ENCODE measurements around the gene PCDHGA12. TPM values are rescaled to one million over a fixed set of nuclear protein-coding genes. Genes with fewer than 3 reads are reported as not detected.
"Not testable (repeated sequence)": the region's sequence is repeated elsewhere in the genome, so short reads cannot be mapped to it uniquely, and the experiment has no call there.

Gene PCDHGA12
- total RNA-seq, 2 donors from 2014 or later, result 0.69 to 1.4 TPM

DNA sequence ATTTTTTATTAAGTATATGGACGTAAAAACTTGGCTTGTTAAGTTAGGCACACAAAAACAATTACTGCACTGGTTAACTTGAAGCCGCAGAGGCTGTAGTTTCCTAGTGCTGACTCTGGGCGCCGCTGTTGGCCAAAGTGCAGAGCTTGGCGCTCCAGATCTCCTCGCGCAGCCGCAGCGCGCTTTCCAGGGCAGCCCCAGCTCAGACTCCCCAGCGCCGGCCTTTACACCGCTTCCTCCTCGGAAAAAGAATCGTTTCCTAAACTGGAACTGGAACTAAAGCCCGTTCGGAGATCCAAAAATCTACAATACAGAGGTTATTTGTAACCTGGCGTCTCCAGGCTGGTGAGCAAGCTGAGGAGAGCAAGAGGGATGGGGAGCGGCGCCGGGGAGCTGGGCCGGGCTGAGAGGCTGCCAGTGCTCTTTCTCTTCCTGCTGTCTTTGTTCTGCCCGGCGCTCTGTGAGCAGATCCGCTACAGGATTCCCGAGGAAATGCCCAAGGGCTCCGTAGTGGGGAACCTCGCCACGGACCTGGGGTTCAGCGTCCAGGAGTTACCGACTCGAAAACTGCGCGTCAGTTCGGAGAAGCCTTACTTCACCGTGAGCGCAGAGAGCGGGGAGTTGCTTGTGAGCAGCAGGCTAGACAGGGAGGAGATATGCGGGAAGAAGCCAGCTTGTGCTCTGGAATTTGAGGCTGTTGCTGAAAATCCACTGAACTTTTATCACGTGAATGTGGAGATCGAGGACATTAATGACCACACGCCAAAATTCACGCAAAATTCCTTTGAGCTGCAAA lies 32.4 kb upstream of the PCDHGA12 start, which contains the start of gene PCDHGB5:
Gene PCDHGB5 (plus strand): TSS at position 192 of the 796 bp plus-strand sequence. CDS start 181 bp downstream, at position 373.
- not testable (repeated sequence) for H3K27ac Mint-ChIP-seq; DNase-seq (ENCODE audit: low spot score); H3K9me3 Mint-ChIP-seq; H3K4me1 Mint-ChIP-seq (ENCODE audit: low read depth in 2 of 2)
- peak within 1 kb of the TSS; percentile 34 for H3K4me3 Mint-ChIP-seq
- peak; percentile 89 to 92 for ATAC-seq
- H3K36me3 Mint-ChIP-seq, result peaks cover 17% of the 10 kb centered on the region
- peaks cover 38 to 57% of the 10 kb centered on the region in 2 donors for H3K27me3 Mint-ChIP-seq

DNA sequence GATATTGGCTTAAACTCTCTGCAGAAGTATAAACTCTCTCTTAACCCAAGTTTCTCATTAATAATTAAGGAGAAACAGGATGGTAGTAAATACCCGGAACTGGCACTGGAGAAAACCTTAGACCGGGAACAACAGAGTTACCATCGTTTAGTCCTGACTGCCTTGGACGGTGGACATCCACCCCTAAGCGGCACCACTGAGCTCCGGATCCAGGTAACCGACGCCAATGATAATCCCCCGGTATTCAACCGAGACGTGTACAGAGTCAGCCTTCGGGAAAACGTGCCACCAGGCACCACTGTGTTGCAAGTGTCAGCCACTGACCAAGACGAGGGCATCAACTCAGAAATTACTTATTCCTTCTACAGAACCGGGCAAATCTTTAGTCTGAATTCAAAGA lies 31.7 kb upstream of the PCDHGA12 start:
- Mint-ChIP-seq H3K27me3 (peaks cover 36 to 55% of the 10 kb centered on the region in 2 donors), H3K4me1 (ENCODE audit: low read depth in 2 of 2) (peaks cover 6 to 10% of the 10 kb centered on the region in 2 donors), H3K36me3 (peaks cover 17% of the 10 kb centered on the region)

DNA sequence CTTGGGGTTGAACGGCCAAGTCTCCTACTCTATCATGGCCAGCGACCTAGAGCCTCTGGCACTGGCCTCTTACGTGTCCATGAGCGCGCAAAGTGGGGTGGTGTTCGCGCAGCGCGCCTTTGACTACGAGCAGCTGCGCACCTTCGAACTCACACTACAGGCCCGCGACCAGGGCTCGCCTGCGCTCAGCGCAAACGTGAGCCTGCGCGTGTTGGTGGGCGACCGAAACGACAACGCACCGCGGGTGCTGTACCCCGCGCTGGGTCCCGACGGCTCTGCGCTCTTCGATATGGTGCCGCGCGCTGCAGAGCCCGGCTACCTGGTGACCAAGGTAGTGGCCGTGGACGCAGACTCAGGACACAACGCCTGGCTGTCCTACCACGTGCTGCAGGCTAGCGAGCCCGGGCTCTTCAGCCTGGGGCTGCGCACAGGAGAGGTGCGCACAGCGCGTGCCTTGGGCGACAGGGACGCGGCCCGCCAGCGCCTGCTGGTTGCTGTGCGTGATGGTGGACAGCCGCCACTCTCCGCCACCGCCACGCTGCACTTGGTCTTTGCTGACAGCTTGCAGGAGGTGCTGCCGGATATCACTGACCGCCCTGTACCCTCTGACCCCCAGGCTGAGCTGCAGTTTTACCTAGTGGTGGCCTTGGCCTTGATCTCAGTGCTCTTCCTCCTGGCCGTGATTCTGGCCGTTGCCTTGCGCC lies 30.6 kb upstream of the PCDHGA12 start:
- ATAC-seq (no peak), DNase-seq (ENCODE audit: low spot score) (no peak)
- Mint-ChIP-seq H3K27ac (no peak overlapping the region), H3K4me1 (ENCODE audit: low read depth in 2 of 2) (peaks cover 6 to 10% of the 10 kb centered on the region in 2 donors), H3K4me3 (peak overlapping the region; percentile 12), H3K36me3 (peaks cover 12% of the 10 kb centered on the region), H3K9me3 (peaks cover 4% of the 10 kb centered on the region), H3K27me3 (peaks cover 38 to 56% of the 10 kb centered on the region in 2 donors)

More for the DNA sequence above, 31.7 kb upstream of the PCDHGA12 start:
- DNase-seq (ENCODE audit: low spot score) (no peak), ATAC-seq (no peak)
- H3K27ac Mint-ChIP-seq, result no peak overlapping the region
- peak overlapping the region; percentile 15 for H3K4me3 Mint-ChIP-seq
- peaks cover 4% of the 10 kb centered on the region for H3K9me3 Mint-ChIP-seq

DNA sequence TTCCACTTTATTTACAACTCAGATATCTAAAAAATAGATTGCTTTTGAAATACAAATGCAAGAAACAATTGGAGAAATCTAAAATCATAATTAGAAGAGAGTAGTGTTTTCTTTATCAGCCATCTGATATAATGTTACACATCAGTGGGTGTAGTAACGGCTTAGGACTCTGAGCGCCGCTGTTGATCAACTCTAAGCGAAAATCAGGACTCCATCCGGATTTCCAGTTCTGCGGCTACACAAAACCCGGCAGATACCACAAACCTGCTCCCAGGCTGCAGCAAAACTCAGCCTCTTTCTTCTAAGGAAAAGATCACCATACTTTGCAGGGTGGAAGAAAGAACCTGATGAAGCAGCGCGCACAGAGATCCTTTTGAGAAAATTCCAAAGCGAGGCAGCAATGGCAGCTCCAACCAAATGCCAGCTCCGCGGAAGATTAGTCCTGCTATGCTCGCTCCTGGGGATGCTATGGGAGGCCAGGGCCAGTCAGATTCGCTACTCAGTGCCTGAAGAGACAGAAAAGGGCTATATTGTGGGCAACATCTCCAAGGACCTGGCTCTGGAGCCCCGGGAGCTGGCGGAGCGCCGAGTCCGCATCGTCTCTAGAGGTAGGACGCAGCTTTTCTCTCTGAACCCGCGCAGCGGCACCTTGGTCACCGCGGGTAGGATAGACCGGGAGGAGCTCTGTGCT lies 27.6 kb upstream of the PCDHGA12 start, which contains the start of gene PCDHGA9:
Gene PCDHGA9 (plus strand): TSS at position 226 of the 691 bp plus-strand sequence. CDS start 175 bp downstream, at position 401.
- DNase-seq (ENCODE audit: low spot score) (no peak), ATAC-seq (no peak)
- peaks cover 4% of the 10 kb centered on the region for H3K9me3 Mint-ChIP-seq
- H3K36me3 Mint-ChIP-seq, result peaks cover 6% of the 10 kb centered on the region
- H3K4me1 Mint-ChIP-seq (ENCODE audit: low read depth in 2 of 2), result peaks cover 11 to 12% of the 10 kb centered on the region in 2 donors
- H3K27ac Mint-ChIP-seq, result no peak within 1 kb of the TSS
- H3K27me3 Mint-ChIP-seq, result peaks cover 34 to 54% of the 10 kb centered on the region in 2 donors
- H3K4me3 Mint-ChIP-seq, result peak within 1 kb of the TSS; percentile 43

DNA sequence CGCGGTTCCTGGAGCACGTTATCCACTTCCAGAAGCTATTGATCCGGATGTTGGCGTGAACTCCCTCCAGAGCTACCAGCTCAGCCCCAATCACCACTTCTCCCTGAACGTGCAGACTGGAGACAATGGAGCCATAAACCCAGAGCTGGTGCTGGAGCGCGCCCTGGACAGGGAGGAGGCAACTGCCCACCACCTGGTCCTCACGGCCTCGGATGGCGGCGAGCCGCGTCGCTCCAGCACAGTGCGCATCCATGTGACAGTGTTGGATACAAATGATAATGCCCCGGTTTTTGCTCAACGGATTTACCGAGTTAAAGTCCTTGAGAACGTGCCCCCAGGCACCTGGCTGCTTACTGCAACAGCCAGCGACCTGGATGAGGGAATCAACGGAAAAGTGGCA lies 26.9 kb upstream of the PCDHGA12 start:
- peaks cover 15 to 16% of the 10 kb centered on the region in 2 donors for H3K4me1 Mint-ChIP-seq (ENCODE audit: low read depth in 2 of 2)
- ATAC-seq (no peak), DNase-seq (ENCODE audit: low spot score) (no peak)
- H3K9me3 Mint-ChIP-seq, result peaks cover 4% of the 10 kb centered on the region
- peaks cover 36 to 61% of the 10 kb centered on the region in 2 donors for H3K27me3 Mint-ChIP-seq
- H3K4me3 Mint-ChIP-seq, result no peak overlapping the region
- peaks cover 11% of the 10 kb centered on the region for H3K36me3 Mint-ChIP-seq
- H3K27ac Mint-ChIP-seq, result no peak overlapping the region

DNA sequence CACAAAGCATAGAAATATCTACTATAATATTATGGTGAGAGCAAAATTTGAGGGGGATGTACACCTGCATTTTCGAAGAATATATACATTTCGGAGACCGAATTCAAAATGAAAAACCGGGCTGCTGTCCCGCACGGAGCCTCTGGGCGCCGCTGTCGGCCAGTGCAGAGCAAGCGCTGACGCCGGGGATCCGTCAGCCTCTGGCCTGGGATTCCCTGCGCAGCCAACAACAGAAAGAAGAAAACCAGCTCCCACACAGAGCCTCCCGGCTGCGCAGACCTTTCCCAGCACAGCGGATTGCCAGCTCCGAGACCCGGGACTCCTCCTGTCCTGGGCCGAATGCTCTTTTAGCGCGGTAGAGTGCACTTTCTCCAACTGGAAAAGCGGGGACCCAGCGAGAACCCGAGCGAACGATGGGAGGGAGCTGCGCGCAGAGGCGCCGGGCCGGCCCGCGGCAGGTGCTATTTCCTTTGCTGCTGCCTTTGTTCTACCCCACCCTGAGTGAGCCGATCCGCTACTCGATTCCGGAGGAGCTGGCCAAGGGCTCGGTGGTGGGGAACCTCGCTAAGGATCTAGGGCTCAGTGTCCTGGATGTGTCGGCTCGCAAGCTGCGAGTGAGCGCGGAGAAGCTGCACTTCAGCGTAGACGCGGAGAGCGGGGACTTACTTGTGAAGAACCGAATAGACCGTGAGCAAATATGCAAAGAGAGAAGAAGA lies 22.4 kb upstream of the PCDHGA12 start, which contains the start of gene PCDHGB6:
Gene PCDHGB6 (plus strand): TSS at position 232 of the 716 bp plus-strand sequence. CDS start 182 bp downstream, at position 414.
- H3K9me3 Mint-ChIP-seq, result not testable (repeated sequence)
- peak; percentile 80 to 92 for ATAC-seq
- DNase-seq (ENCODE audit: low spot score), result peak; percentile 75
- Mint-ChIP-seq H3K27ac (peak within 1 kb of the TSS; percentile 9 to 35), H3K27me3 (peaks cover 24 to 60% of the 10 kb centered on the region in 2 donors), H3K4me1 (ENCODE audit: low read depth in 2 of 2) (peaks cover 20% of the 10 kb centered on the region in 2 donors), H3K36me3 (peaks cover 19% of the 10 kb centered on the region), H3K4me3 (peak within 1 kb of the TSS; percentile 76)

DNA sequence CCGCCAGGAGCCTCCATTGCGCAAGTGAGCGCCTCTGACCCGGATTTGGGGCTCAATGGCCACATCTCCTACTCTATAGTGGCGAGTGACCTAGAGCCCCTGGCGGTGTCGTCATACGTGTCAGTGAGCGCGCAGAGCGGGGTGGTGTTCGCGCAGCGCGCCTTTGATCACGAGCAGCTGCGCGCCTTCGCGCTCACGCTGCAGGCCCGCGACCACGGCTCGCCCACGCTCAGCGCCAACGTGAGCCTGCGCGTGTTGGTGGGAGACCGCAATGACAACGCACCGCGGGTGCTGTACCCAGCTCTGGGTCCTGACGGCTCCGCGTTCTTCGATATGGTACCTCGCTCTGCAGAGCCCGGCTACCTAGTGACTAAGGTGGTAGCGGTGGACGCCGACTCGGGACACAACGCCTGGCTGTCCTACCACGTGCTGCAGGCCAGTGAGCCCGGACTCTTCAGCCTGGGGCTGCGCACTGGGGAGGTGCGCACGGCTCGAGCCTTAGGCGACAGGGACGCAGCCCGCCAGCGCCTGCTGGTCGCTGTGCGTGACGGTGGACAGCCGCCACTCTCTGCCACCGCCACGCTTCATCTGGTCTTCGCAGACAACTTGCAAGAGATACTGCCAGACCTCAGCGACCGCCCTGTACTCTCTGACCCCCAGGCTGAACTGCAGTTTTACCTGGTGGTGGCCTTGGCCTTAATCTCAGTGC lies 20.6 kb upstream of the PCDHGA12 start:
- DNase-seq (ENCODE audit: low spot score), result no peak
- peak overlapping the region; percentile 76 for H3K4me3 Mint-ChIP-seq

DNA sequence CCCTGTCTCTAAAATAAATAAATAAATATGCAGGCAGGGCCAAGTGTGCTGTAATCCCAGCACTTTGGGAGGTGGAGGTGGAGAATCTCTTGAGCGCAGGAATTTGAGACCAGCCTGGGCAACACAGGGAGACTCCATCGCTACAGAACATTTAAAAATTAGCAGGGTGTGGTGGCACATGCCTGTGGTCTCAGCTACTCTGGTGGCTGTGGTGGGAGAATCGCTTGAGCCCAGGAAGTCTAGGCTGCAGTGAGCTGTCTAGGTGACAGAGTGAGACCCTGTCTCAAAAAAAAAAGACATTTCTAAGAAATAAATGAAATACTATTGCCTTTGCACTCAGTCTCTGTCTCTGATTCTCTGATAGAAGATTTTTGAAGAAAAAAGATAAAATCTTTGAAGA lies 18.7 kb upstream of the PCDHGA12 start:
- Mint-ChIP-seq H3K27ac (no peak overlapping the region), H3K36me3 (peaks cover 35% of the 10 kb centered on the region), H3K27me3 (peaks cover 21 to 66% of the 10 kb centered on the region in 2 donors), H3K4me3 (no peak overlapping the region), H3K9me3 (no peaks in the 10 kb centered on the region), H3K4me1 (ENCODE audit: low read depth in 2 of 2) (peaks cover 31 to 43% of the 10 kb centered on the region in 2 donors)
- DNase-seq (ENCODE audit: low spot score) (no peak), ATAC-seq (no peak)

More for the DNA sequence above, 20.6 kb upstream of the PCDHGA12 start:
- Mint-ChIP-seq H3K27me3 (peaks cover 26 to 65% of the 10 kb centered on the region in 2 donors), H3K9me3 (no peaks in the 10 kb centered on the region), H3K27ac (no peak overlapping the region), H3K4me1 (ENCODE audit: low read depth in 2 of 2) (peaks cover 31 to 36% of the 10 kb centered on the region in 2 donors), H3K36me3 (peaks cover 35% of the 10 kb centered on the region)
- ATAC-seq, result no peak

DNA sequence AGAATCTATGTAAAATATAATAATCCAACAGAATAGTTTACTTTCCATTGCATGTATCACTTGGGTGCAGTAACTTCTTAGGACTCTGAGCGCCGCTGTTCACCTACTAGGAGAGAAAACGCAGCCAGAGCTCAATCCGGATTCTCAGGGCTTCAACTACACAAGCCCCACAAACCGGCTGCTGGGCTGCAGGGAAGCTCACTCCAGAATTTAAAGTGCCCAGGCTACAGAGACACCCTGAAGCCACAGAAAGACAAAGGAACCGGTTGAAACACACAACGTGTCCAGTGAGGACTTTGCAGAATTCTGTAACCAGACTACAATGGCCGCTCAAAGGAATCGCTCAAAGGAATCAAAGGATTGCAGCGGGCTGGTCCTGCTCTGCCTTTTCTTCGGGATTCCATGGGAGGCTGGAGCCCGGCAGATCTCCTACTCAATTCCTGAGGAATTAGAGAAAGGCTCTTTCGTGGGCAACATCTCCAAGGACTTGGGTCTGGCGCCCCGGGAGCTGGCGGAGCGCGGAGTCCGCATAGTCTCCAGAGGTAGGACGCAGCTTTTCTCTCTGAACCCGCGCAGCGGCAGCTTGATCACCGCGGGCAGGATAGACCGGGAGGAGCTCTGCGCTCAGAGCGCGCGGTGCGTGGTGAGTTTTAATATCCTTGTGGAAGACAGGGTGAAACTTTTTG lies 17.3 kb upstream of the PCDHGA12 start, which contains the start of gene PCDHGA10:
Gene PCDHGA10 (plus strand): TSS at position 134 of the 686 bp plus-strand sequence. CDS start 189 bp downstream, at position 323.
- H3K36me3 Mint-ChIP-seq, result peaks cover 39% of the 10 kb centered on the region
- peak within 1 kb of the TSS; percentile 92 for H3K4me3 Mint-ChIP-seq
- H3K9me3 Mint-ChIP-seq, result peaks cover 2% of the 10 kb centered on the region
- peak; percentile 74 to 75 for ATAC-seq
- peak within 1 kb of the TSS; percentile 34 to 58 for H3K27ac Mint-ChIP-seq
- no peak for DNase-seq (ENCODE audit: low spot score)
- H3K27me3 Mint-ChIP-seq, result peaks cover 26 to 62% of the 10 kb centered on the region in 2 donors
- peaks cover 31 to 41% of the 10 kb centered on the region in 2 donors for H3K4me1 Mint-ChIP-seq (ENCODE audit: low read depth in 2 of 2)

DNA sequence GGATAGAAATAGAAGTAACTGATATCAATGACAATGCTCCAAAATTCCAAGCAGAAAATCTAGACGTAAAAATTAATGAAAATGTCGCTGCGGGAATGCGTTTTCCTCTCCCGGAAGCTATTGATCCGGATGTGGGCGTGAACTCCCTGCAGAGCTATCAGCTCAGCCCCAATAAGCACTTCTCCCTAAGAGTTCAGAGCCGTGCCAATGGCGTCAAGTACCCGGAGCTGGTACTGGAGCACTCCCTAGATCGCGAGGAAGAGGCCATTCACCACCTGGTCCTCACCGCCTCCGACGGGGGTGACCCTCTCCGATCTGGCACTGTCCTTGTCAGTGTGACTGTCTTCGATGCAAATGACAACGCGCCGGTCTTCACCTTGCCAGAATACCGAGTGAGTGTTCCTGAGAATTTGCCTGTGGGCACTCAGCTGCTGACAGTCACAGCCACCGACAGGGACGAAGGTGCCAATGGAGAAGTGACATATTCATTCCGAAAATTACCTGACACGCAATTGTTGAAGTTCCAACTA lies 16.7 kb upstream of the PCDHGA12 start:
- DNase-seq (ENCODE audit: low spot score), result no peak
- Mint-ChIP-seq H3K4me3 (peak overlapping the region; percentile 92), H3K27me3 (peaks cover 28 to 62% of the 10 kb centered on the region in 2 donors), H3K9me3 (peaks cover 5% of the 10 kb centered on the region), H3K4me1 (ENCODE audit: low read depth in 2 of 2) (peaks cover 30 to 43% of the 10 kb centered on the region in 2 donors), H3K36me3 (peaks cover 40% of the 10 kb centered on the region), H3K27ac (peak overlapping the region; percentile 34 to 58)
- ATAC-seq, result no peak

DNA sequence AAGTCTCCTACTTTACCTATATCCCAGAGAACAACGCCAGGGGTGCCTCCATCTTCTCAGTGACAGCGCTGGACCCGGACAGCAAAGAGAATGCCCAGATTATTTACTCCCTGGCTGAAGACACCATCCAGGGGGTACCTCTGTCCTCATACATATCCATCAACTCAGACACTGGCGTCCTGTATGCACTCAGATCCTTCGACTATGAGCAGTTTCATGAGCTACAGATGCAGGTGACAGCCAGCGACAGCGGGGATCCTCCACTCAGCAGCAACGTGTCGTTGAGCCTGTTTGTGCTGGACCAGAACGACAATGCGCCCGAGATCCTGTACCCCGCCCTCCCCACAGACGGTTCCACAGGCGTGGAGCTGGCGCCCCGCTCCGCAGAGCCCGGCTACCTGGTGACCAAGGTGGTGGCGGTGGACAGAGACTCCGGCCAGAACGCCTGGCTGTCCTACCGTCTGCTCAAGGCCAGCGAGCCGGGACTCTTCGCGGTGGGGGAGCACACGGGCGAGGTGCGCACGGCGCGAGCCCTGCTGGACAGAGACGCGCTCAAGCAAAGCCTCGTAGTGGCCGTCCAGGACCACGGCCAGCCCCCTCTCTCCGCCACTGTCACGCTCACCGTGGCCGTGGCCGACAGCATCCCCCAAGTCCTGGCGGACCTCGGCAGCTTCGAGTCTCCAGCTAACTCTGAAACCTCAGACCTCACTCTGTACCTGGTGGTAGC lies 15.6 kb upstream of the PCDHGA12 start:
- Mint-ChIP-seq H3K27me3 (peaks cover 27 to 60% of the 10 kb centered on the region in 2 donors), H3K36me3 (peaks cover 36% of the 10 kb centered on the region), H3K4me3 (peak overlapping the region; percentile 62), H3K4me1 (ENCODE audit: low read depth in 2 of 2) (peaks cover 24 to 45% of the 10 kb centered on the region in 2 donors)
- H3K9me3 Mint-ChIP-seq; DNase-seq (ENCODE audit: low spot score); H3K27ac Mint-ChIP-seq; ATAC-seq: not testable (repeated sequence)
